SU-DHL-6 (cell line): Measurements from ENCODE around the gene OR2AT4.
"Not testable (repeated sequence)": the region's sequence is repeated elsewhere in the genome, so short reads cannot be mapped to it uniquely, and the experiment has no call there.

ENCODE experiments used
- CTCF ChIP-seq: fragments of 200-600 bp; sonication (generic); IDR thresholded peaks from one replicate; pipeline ENCODE4 v1.5.1; 2017; ENCODE audit warnings: antibody characterized with exemption, mild to moderate bottlenecking, low read length, moderate library complexity; ENCODE audit not compliant: insufficient read depth, poor library complexity, severe bottlenecking
- EZH2phosphoT487 ChIP-seq: fragments of 200-600 bp; sonication (generic), shearing (Covaris generic); conservative IDR thresholded peaks from 2 replicates; pipeline ENCODE4 v1.6.1; 2018; ENCODE audit warnings: mild to moderate bottlenecking, antibody characterized with exemption, low read length, moderate library complexity, mixed read lengths

GRCh38 chr11:75094382-75094781 is 2.3 kb downstream of the OR2AT4 start:
- TF ChIP-seq CTCF, EZH2phosphoT487: not testable (repeated sequence)
